ENCODE results near the gene BCOR.

BCOR gene

GRCh38 chrX:40097504-40098263, at the start of gene BCOR:
Gene BCOR (minus strand): TSS chrX:40097958. CDS start chrX:40077929, 20,029 bp downstream.
- peak; percentile 81 for DNase-seq

- DNase-seq = no peak
Observed at GRCh38 chrX:40147126-40147952, 49.6 kb upstream of the BCOR start.

- DNase-seq = no peak
Observed at GRCh38 chrX:40146262-40147125, 48.7 kb upstream of the BCOR start.

GRCh38 chrX:40145923-40146261, 48.1 kb upstream of the BCOR start:
- DNase-seq = no peak

GRCh38 chrX:40145001-40145922, 47.5 kb upstream of the BCOR start:
- no peak for DNase-seq

- no peak for DNase-seq
Observed at GRCh38 chrX:40144576-40144975, 46.8 kb upstream of the BCOR start.

GRCh38 chrX:40143987-40144386, 46.2 kb upstream of the BCOR start:
- no peak for DNase-seq

- no peak for DNase-seq
Observed at GRCh38 chrX:40143001-40143400, 45.2 kb upstream of the BCOR start.

- DNase-seq = no peak
Observed at GRCh38 chrX:40142417-40142816, 44.7 kb upstream of the BCOR start.

- no peak for DNase-seq
Observed at GRCh38 chrX:40140706-40141499, 43.1 kb upstream of the BCOR start.

GRCh38 chrX:40132751-40133150, 35.0 kb upstream of the BCOR start:
- peak; percentile 81 for DNase-seq

GRCh38 chrX:40131654-40132337, 34.0 kb upstream of the BCOR start:
- DNase-seq = no peak

- DNase-seq = peak; percentile 75
Observed at GRCh38 chrX:40130207-40130606, 32.4 kb upstream of the BCOR start.

- no peak for DNase-seq
Observed at GRCh38 chrX:40127052-40127451, 29.3 kb upstream of the BCOR start.

- no peak for DNase-seq
Observed at GRCh38 chrX:40122487-40122886, 24.7 kb upstream of the BCOR start.

- DNase-seq = no peak
Observed at GRCh38 chrX:40121618-40122017, 23.9 kb upstream of the BCOR start.

- DNase-seq = no peak
Observed at GRCh38 chrX:40120838-40121580, 23.3 kb upstream of the BCOR start.

- DNase-seq = no peak
Observed at GRCh38 chrX:40117715-40118285, 20.0 kb upstream of the BCOR start.

GRCh38 chrX:40116925-40117324, 19.2 kb upstream of the BCOR start:
- no peak for DNase-seq

- DNase-seq = no peak
Observed at GRCh38 chrX:40112996-40113395, 15.2 kb upstream of the BCOR start.

All from fibroblast of skin of right biceps (primary cell).